Erythroblast (primary cell): ENCODE measurements around the gene POLR3A.

Experiments
- DNase-seq, 2 experiments: peaks; one replicate each; lab custom pipeline; 2025; lab: John Stamatoyannopoulos, UW
- GATA1 ChIP-seq: IDR thresholded peaks from 2 replicates; pipeline ENCODE4 v1.6.1; 2011; ENCODE audit warnings: low read depth, mild to moderate bottlenecking, control low read depth, low read length, moderate library complexity
- POLR2A ChIP-seq: IDR thresholded peaks from 2 replicates; pipeline ENCODE4 v1.6.1; 2011; ENCODE audit warnings: mild to moderate bottlenecking, low read length

POLR3A gene

GRCh38 chr10:77993620-77994019 is 35.7 kb downstream of the POLR3A start:
- TF ChIP-seq POLR2A: no peak
- no peak for TF ChIP-seq GATA1
- no peak for DNase-seq

- TF ChIP-seq POLR2A (no peak), GATA1 (no peak)
- DNase-seq: no peak
Measured at GRCh38 chr10:77989081-77989724, 40.1 kb downstream of the POLR3A start.

- TF ChIP-seq GATA1 (no peak), POLR2A (no peak)
- DNase-seq: no peak
Measured at GRCh38 chr10:77987671-77988255, 41.6 kb downstream of the POLR3A start.

- TF ChIP-seq POLR2A: no peak
- TF ChIP-seq GATA1: no peak
- no peak for DNase-seq
Measured at GRCh38 chr10:77984986-77985385, 44.3 kb downstream of the POLR3A start.

- TF ChIP-seq GATA1 (no peak), POLR2A (no peak)
- no peak for DNase-seq
Measured at GRCh38 chr10:77983384-77984341, 45.7 kb downstream of the POLR3A start.

- no peak for DNase-seq
- TF ChIP-seq POLR2A (no peak), GATA1 (no peak)
Measured at GRCh38 chr10:77981281-77981680, 48.0 kb downstream of the POLR3A start.

- DNase-seq: no peak
- TF ChIP-seq POLR2A (no peak), GATA1 (no peak)
Measured at GRCh38 chr10:77979221-77979620, 50.1 kb downstream of the POLR3A start.

GRCh38 chr10:77978360-77978759 is 51.0 kb downstream of the POLR3A start:
- no peak for DNase-seq
- TF ChIP-seq GATA1 (no peak), POLR2A (no peak)

- no peak for DNase-seq
- TF ChIP-seq POLR2A: no peak
- TF ChIP-seq GATA1: no peak
Measured at GRCh38 chr10:77977934-77978333, 51.4 kb downstream of the POLR3A start.

- no peak for DNase-seq
- no peak for TF ChIP-seq GATA1
- no peak for TF ChIP-seq POLR2A
Measured at GRCh38 chr10:77977016-77977415, 52.3 kb downstream of the POLR3A start.

- TF ChIP-seq GATA1 (no peak), POLR2A (no peak)
Measured at GRCh38 chr10:77975086-77975666, 54.1 kb downstream of the POLR3A start.

GRCh38 chr10:77974396-77975074 is 54.8 kb downstream of the POLR3A start:
- TF ChIP-seq GATA1: no peak
- no peak for TF ChIP-seq POLR2A
- peak; percentile 55 to 63 for DNase-seq

More at GRCh38 chr10:77975086-77975666, 54.1 kb downstream of the POLR3A start:
- no peak for DNase-seq

- DNase-seq: no peak
- no peak for TF ChIP-seq POLR2A
- TF ChIP-seq GATA1: no peak
Measured at GRCh38 chr10:77973276-77973675, 56.0 kb downstream of the POLR3A start.
